A549 (cell line): Measurements from ENCODE around the gene BLID. TPM values are rescaled to one million over a fixed set of nuclear protein-coding genes. Genes with fewer than 3 reads are reported as not detected.

ENCODE experiments used
- ATAC-seq, 2 experiments: fragments of 200-7000 bp in 1 of 2; fragments of >200 bp in 1 of 2; cut with Nextera tagmentation in 1 of 2; cut with Tn5 transposase in 1 of 2; 3 replicates each; pipeline versions ENCODE4 v1.8.0 to v1.9.1; 2018 to 2020; ENCODE audit warnings: mild to moderate bottlenecking in 1 of 2, moderate library complexity in 1 of 2
- CTCF ChIA-PET: fragments of 300-600 bp; sonication (Branson Sonifier 250); formaldehyde crosslinking; extraction: SDS; loops from one replicate; lab custom pipeline; 2021; ENCODE audit warnings: antibody characterized with exemption, inconsistent platforms; lab: Yijun Ruan, JAX
- POLR2A ChIA-PET: fragments of 350-600 bp; formaldehyde crosslinking; extraction: SDS; loops from one replicate; lab custom pipeline; 2021; ENCODE audit warnings: antibody characterized with exemption, inconsistent platforms; lab: Yijun Ruan, JAX
- DNase-seq, 2 experiments: peaks; one replicate each; pipeline versions ENCODE4 v3.0.0 to v3.0.0-alpha.2; 2011 to 2016; ENCODE audit warnings: low read depth in 1 of 2, low spot score in 1 of 2
- FAIRE-seq: peaks from 2 replicates; lab custom pipeline; 2011; peaks lifted over from hg19 to GRCh38; lab: Jason Lieb, UNC
- H3K27ac ChIP-seq, 2 experiments: fragments of >200 bp; sonication (Bioruptor Twin); formaldehyde crosslinking; 3 replicates each; pipeline ENCODE4 v1.5.1; 2016 to 2017
- H3K4me1 ChIP-seq: fragments of >200 bp; sonication (Bioruptor Twin); formaldehyde crosslinking; 3 replicates; pipeline ENCODE4 v1.6.1; 2016
- H3K4me2 ChIP-seq: fragments of >200 bp; sonication (Bioruptor Twin); formaldehyde crosslinking; 3 replicates; pipeline ENCODE4 v1.6.1; 2016
- H3K4me3 ChIP-seq: fragments of >200 bp; sonication (Bioruptor Twin); formaldehyde crosslinking; 3 replicates; pipeline ENCODE4 v1.5.1; 2016
- H3K9me3 ChIP-seq: fragments of >200 bp; sonication (Bioruptor Twin); formaldehyde crosslinking; 3 replicates; pipeline ENCODE4 v1.6.1; 2016
- BCL3 ChIP-seq: fragments of >200 bp; sonication (Bioruptor Twin); formaldehyde crosslinking; IDR thresholded peaks from 3 replicates; pipeline ENCODE4 v1.6.1; 2016
- CBX2 ChIP-seq: fragments of 200-600 bp; sonication (generic); IDR thresholded peaks from 2 replicates; pipeline ENCODE4 v1.6.1; 2016; ENCODE audit warnings: low read depth, mild to moderate bottlenecking, borderline replicate concordance
- CBX8 ChIP-seq: fragments of 200-600 bp; sonication (generic); IDR thresholded peaks from 2 replicates; pipeline ENCODE4 v1.6.1; 2016
- CTCF ChIP-seq: fragments of >200 bp; sonication (Bioruptor Twin); formaldehyde crosslinking; IDR thresholded peaks from 3 replicates; pipeline ENCODE4 v1.5.1; 2016
- EHF ChIP-seq: fragments of 250-450 bp; sonication (Bioruptor Pico); IDR thresholded peaks from 2 replicates; pipeline ENCODE4 v1.5.0; 2020; ENCODE audit warnings: mild to moderate bottlenecking
- EHMT2 ChIP-seq: fragments of 200-600 bp; sonication (generic); IDR thresholded peaks from 2 replicates; pipeline ENCODE4 v1.6.1; 2016; ENCODE audit warnings: antibody characterized with exemption, low read depth, mild to moderate bottlenecking, moderate library complexity
- EP300 ChIP-seq, 2 experiments: fragments of >200 bp; sonication (Bioruptor Twin); formaldehyde crosslinking; IDR thresholded peaks; 2 replicates in 1 of 2; 3 replicates in 1 of 2; pipeline ENCODE4 v1.6.1; 2016 to 2017
- FOSB ChIP-seq: fragments of 250-450 bp; sonication (Bioruptor Pico); IDR thresholded peaks from 2 replicates; pipeline ENCODE4 v1.5.0; 2020; ENCODE audit warnings: mild to moderate bottlenecking, moderate library complexity
- FOSL2 ChIP-seq, 2 experiments: fragments of 450-650 bp in 1 of 2; fragments of >200 bp in 1 of 2; sonication (Bioruptor Twin) in 1 of 2; formaldehyde crosslinking; IDR thresholded peaks; 2 replicates each; pipeline versions ENCODE4 v1.5.0 to v1.6.1; 2016 to 2020; ENCODE audit warnings: mild to moderate bottlenecking in 1 of 2, moderate library complexity in 1 of 2
- HDAC2 ChIP-seq: fragments of 200-600 bp; sonication (generic); IDR thresholded peaks from 2 replicates; pipeline ENCODE4 v1.6.1; 2016
- HOXA7 ChIP-seq: fragments of 250-450 bp; sonication (Bioruptor Pico); IDR thresholded peaks from 2 replicates; pipeline ENCODE4 v1.5.0; 2020; ENCODE audit warnings: mild to moderate bottlenecking, moderate library complexity
- JUN ChIP-seq, 2 experiments: fragments of >200 bp; sonication (Bioruptor Twin); formaldehyde crosslinking; IDR thresholded peaks; 2 replicates in 1 of 2; 3 replicates in 1 of 2; pipeline ENCODE4 v1.6.1; 2016 to 2017
- MAFK ChIP-seq: fragments of 450-650 bp; IDR thresholded peaks from 2 replicates; pipeline ENCODE4 v1.6.1; 2014; ENCODE audit not compliant: partially characterized antibody
- PHF8 ChIP-seq: fragments of 200-600 bp; sonication (generic); IDR thresholded peaks from 2 replicates; pipeline ENCODE4 v1.6.1; 2016; ENCODE audit warnings: low read depth, mild to moderate bottlenecking, antibody characterized with exemption, moderate library complexity, borderline replicate concordance
- POLR2AphosphoS2 ChIP-seq: conservative IDR thresholded peaks from 2 replicates; pipeline ENCODE4 v1.6.1; 2012; ENCODE audit warnings: low read length, improper control_type of control experiment, inconsistent platforms
- TP53 ChIP-seq: fragments of 250-450 bp; sonication (Bioruptor Pico); IDR thresholded peaks from 2 replicates; pipeline ENCODE4 v1.5.0; 2021; ENCODE audit warnings: mild to moderate bottlenecking, moderate library complexity
- USF2 ChIP-seq: fragments of 450-650 bp; IDR thresholded peaks from 2 replicates; pipeline ENCODE4 v1.6.1; 2014; ENCODE audit warnings: antibody characterized with exemption
- ZNF302 ChIP-seq: fragments of 250-450 bp; sonication (Bioruptor Pico); IDR thresholded peaks from 2 replicates; pipeline ENCODE4 v1.9.0; 2021; ENCODE audit warnings: inconsistent platforms, mild to moderate bottlenecking, moderate library complexity
- WGBS: methylation state at CpG from one replicate; pipeline ENCODE4 v1.1.6; 2017; ENCODE audit errors: missing lambda C conversion rate; 5-methylcytosine and 5-hydroxymethylcytosine counted together
- polyA plus RNA-seq, 4 experiments: library from polyadenylated mRNA; depleted of rRNA in 3 of 4; stranded (reverse); fragments of >200 nt; fragmentation: RNase III in 1 of 4; extraction: RNeasy Plus Mini Kit Qiagen cat#74134 plus additional on column Dnase treatment in 1 of 4; gene quantifications; 2 replicates in 3 of 4; 3 replicates in 1 of 4; pipeline ENCODE4 v1.2.3, GENCODE V29; 2011 to 2017

The BLID gene
- polyA plus RNA-seq, 2 of the 4 experiments (the other 2 are of a cell fraction) = 0.14 TPM; not detected in 1

GRCh38 chr11:122154994-122155393 lies 39.0 kb upstream of the BLID start:
- POLR2A ChIA-PET = no interaction called here
- 77% methylated on average over 1 of the region's 1 CpG for WGBS
- H3K4me1 ChIP-seq = peaks cover 66% of the 10 kb centered on the region
- TF ChIP-seq HDAC2 (no peak), BCL3 (no peak)
- DNase-seq (no peak), ATAC-seq (no peak), FAIRE-seq (no peak)
- peak overlapping the region; percentile 97 for H3K4me2 ChIP-seq
- peak overlapping the region; percentile 76 to 91 for H3K27ac ChIP-seq
- H3K4me3 ChIP-seq = peak overlapping the region; percentile 47
- CTCF ChIA-PET = interaction anchor here (0.8 to 1.0 kb wide), 2 partner anchors 48 to 60 kb away, joined by 3 to 4 read pairs; no protein-coding TSS in a partner anchor
- no peaks in the 10 kb centered on the region for H3K9me3 ChIP-seq

DNA sequence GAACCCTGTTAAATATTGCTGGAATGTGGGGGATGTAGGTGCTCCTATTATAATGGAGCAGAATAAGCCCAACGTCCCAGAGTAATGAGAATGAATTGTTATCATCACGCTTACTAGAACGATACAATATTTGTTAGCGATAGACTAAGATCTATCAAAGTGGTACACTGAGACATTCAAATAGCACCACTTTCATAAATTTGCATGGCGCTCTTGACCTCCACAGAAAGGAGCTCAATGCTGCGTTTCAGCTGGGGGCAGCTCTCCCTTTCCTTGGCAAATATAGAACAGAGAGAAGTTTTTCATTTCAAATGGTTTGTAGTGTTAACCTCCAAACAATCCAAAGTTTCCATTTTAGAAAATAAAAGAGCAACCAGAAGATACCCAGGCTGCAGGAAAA lies 38.2 kb upstream of the BLID start:
- 57% methylated on average over 6 of the region's 6 CpGs for WGBS
- peak overlapping the region; percentile 47 for H3K4me3 ChIP-seq
- no peak for TF ChIP-seq EHMT2
- TF ChIP-seq HOXA7 = no peak
- no peak for TF ChIP-seq FOSB (CRISPR knock-in tag)
- no peak for TF ChIP-seq HDAC2
- no peak for TF ChIP-seq FOSL2 (IDR thresholded peaks at IDR 0.05)
- no peak for TF ChIP-seq FOSL2 (CRISPR knock-in tag; IDR thresholded peaks at IDR 0.05)
- no peak for TF ChIP-seq POLR2AphosphoS2
- TF ChIP-seq, all 56 proteins: peak for 0
- DNase-seq (no peak), FAIRE-seq (no peak), ATAC-seq (no peak)
- Histone ChIP-seq H3K4me1 (peaks cover 66% of the 10 kb centered on the region), H3K27ac (peak overlapping the region; percentile 76 to 91), H3K9me3 (no peaks in the 10 kb centered on the region), H3K4me2 (peak overlapping the region; percentile 97)
- ChIA-PET POLR2A (interaction anchor here (1.1 kb wide), 1 partner anchor 17 kb away, joined by 7 read pairs; no protein-coding TSS in a partner anchor), CTCF (interaction anchor here (1.0 kb wide), 2 partner anchors 9 to 61 kb away, joined by 3 read pairs; no protein-coding TSS in a partner anchor)

DNA sequence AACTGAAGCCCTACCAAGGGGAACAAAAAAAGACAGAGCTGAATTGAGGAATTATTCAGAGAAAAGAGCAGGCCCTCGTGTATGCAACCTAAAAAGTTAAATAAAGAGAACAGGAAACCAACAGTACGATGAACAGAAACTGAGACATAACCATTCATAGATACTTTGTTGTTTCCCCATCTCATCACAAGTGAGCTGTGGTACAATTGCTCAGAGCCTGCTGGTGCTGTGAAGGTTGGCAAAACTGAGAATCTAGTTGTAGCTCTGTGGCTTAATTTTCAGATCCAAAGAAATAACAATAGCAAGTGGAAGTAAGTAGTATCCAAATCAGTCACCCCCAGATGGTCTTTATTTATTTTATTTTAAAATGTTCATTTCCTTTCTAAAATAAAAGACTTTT lies 37.7 kb upstream of the BLID start:
- WGBS = 60% methylated on average over 2 of the region's 2 CpGs
- TF ChIP-seq POLR2AphosphoS2 (no peak), ZNF302 (CRISPR knock-in tag) (no peak), USF2 (no peak), JUN (IDR thresholded peaks at IDR 0.05) (no peak), CBX8 (no peak), CBX2 (no peak), CTCF (no peak), MAFK (no peak), PHF8 (no peak), EHF (CRISPR knock-in tag) (no peak), TP53 (CRISPR knock-in tag) (no peak), EP300 (IDR thresholded peaks at IDR 0.05) (no peak), EHMT2 (no peak)
- CTCF ChIA-PET = interaction anchor here (0.9 to 1.0 kb wide), 3 partner anchors 9 to 61 kb away, joined by 3 read pairs; no protein-coding TSS in a partner anchor
- Histone ChIP-seq H3K27ac (peak overlapping the region; percentile 76 to 91), H3K9me3 (no peaks in the 10 kb centered on the region), H3K4me1 (peaks cover 67% of the 10 kb centered on the region), H3K4me2 (peak overlapping the region; percentile 97), H3K4me3 (peak overlapping the region; percentile 47; the same call in 2 of the 3 replicates)
- POLR2A ChIA-PET = interaction anchor here (1.1 kb wide), 1 partner anchor 17 kb away, joined by 7 read pairs; no protein-coding TSS in a partner anchor
- FAIRE-seq (no peak), DNase-seq (no peak), ATAC-seq (no peak)
